Measurements from ENCODE around the gene GHITM. TPM values are rescaled to one million over a fixed set of nuclear protein-coding genes. Genes with fewer than 3 reads are reported as not detected.
A peak's percentile ranks its signal among the peaks of the same experiment; 100 is the strongest.
"Not testable (repeated sequence)": the region's sequence is repeated elsewhere in the genome, so short reads cannot be mapped to it uniquely, and the experiment has no call there.

Gene GHITM
- total RNA-seq, 2 experiments from 2014 or later, result 192 to 197 TPM

- H3K9me3 Mint-ChIP-seq; H3K27ac Mint-ChIP-seq; POLR2A ChIA-PET; H3K36me3 Mint-ChIP-seq; intact Hi-C loops (cut with micrococcal nuclease); H3K4me3 Mint-ChIP-seq; H3K4me1 Mint-ChIP-seq (ENCODE audit: low read depth); H3K27me3 Mint-ChIP-seq; DNase-seq; CTCF ChIA-PET: not testable (repeated sequence)
Observed at GRCh38 chr10:84180386-84180785, 41.1 kb downstream of the GHITM start.

GRCh38 chr10:84181631-84182030 is 42.3 kb downstream of the GHITM start:
- intact Hi-C loops (cut with micrococcal nuclease), result no loop called here
- no peak for DNase-seq
- Mint-ChIP-seq H3K36me3 (no peaks in the 10 kb centered on the region), H3K4me3 (no peak overlapping the region), H3K4me1 (ENCODE audit: low read depth) (peaks cover 5% of the 10 kb centered on the region), H3K27ac (no peak overlapping the region), H3K27me3 (no peaks in the 10 kb centered on the region), H3K9me3 (no peaks in the 10 kb centered on the region)
- CTCF ChIA-PET, result no interaction called here
- POLR2A ChIA-PET, result no interaction called here

GRCh38 chr10:84184517-84184916 is 45.2 kb downstream of the GHITM start:
- intact Hi-C loops (cut with micrococcal nuclease), result no loop called here
- H3K36me3 Mint-ChIP-seq, result no peaks in the 10 kb centered on the region
- no peak for DNase-seq
- ChIA-PET CTCF (interaction anchor here (0.8 kb wide), 1 partner anchor 21 kb away, joined by 3 read pairs; no protein-coding TSS in a partner anchor), POLR2A (no interaction called here)
- H3K4me1 Mint-ChIP-seq (ENCODE audit: low read depth), result no peaks in the 10 kb centered on the region
- no peak overlapping the region for H3K4me3 Mint-ChIP-seq
- no peaks in the 10 kb centered on the region for H3K27me3 Mint-ChIP-seq
- no peak overlapping the region for H3K27ac Mint-ChIP-seq
- H3K9me3 Mint-ChIP-seq, result no peaks in the 10 kb centered on the region

GRCh38 chr10:84185526-84186175 is 46.3 kb downstream of the GHITM start:
- Mint-ChIP-seq H3K36me3 (no peaks in the 10 kb centered on the region), H3K4me3 (no peak overlapping the region), H3K4me1 (ENCODE audit: low read depth) (peaks cover 3% of the 10 kb centered on the region), H3K27ac (no peak overlapping the region), H3K27me3 (no peaks in the 10 kb centered on the region), H3K9me3 (no peaks in the 10 kb centered on the region)
- ChIA-PET POLR2A (no interaction called here), CTCF (no interaction called here)
- intact Hi-C loops (cut with micrococcal nuclease), result no loop called here
- DNase-seq, result no peak

- ChIA-PET POLR2A (no interaction called here), CTCF (no interaction called here)
- no peak for DNase-seq
- H3K27me3 Mint-ChIP-seq, result peaks cover 4% of the 10 kb centered on the region
- H3K4me3 Mint-ChIP-seq, result no peak overlapping the region
- no peaks in the 10 kb centered on the region for H3K36me3 Mint-ChIP-seq
- H3K27ac Mint-ChIP-seq, result no peak overlapping the region
- no peaks in the 10 kb centered on the region for H3K9me3 Mint-ChIP-seq
- H3K4me1 Mint-ChIP-seq (ENCODE audit: low read depth), result peaks cover 11% of the 10 kb centered on the region
- intact Hi-C loops (cut with micrococcal nuclease), result no loop called here
Observed at GRCh38 chr10:84188815-84189214, 49.5 kb downstream of the GHITM start.

GRCh38 chr10:84190621-84191020 is 51.3 kb downstream of the GHITM start:
- Mint-ChIP-seq H3K4me1 (ENCODE audit: low read depth) (peaks cover 13% of the 10 kb centered on the region), H3K36me3 (no peaks in the 10 kb centered on the region), H3K27ac (no peak overlapping the region), H3K4me3 (no peak overlapping the region), H3K9me3 (no peaks in the 10 kb centered on the region), H3K27me3 (peaks cover 13% of the 10 kb centered on the region)
- no peak for DNase-seq
- intact Hi-C loops (cut with micrococcal nuclease), result loop anchor here (5.0 kb wide), 1 partner anchor 53 kb away; the partner anchor contains the start of gene GHITM
- POLR2A ChIA-PET, result no interaction called here
- CTCF ChIA-PET, result no interaction called here

GRCh38 chr10:84191106-84191505 is 51.8 kb downstream of the GHITM start:
- POLR2A ChIA-PET, result no interaction called here
- Mint-ChIP-seq H3K36me3 (no peaks in the 10 kb centered on the region), H3K9me3 (no peaks in the 10 kb centered on the region), H3K4me1 (ENCODE audit: low read depth) (peaks cover 13% of the 10 kb centered on the region), H3K27ac (no peak overlapping the region), H3K4me3 (no peak overlapping the region), H3K27me3 (peaks cover 18% of the 10 kb centered on the region)
- DNase-seq, result peak; percentile 27
- CTCF ChIA-PET, result interaction anchor here (2.0 kb wide), 1 partner anchor 14 kb away, joined by 8 read pairs; no protein-coding TSS in a partner anchor
- intact Hi-C loops (cut with micrococcal nuclease), result loop anchor here (5.0 kb wide), 1 partner anchor 54 kb away; the partner anchor contains the start of gene GHITM

- intact Hi-C loops (cut with micrococcal nuclease), result loop anchor here (5.0 kb wide), 1 partner anchor 56 kb away; the partner anchor contains the start of gene GHITM
- Mint-ChIP-seq H3K27ac (no peak overlapping the region), H3K9me3 (no peaks in the 10 kb centered on the region), H3K27me3 (peaks cover 29% of the 10 kb centered on the region), H3K4me3 (no peak overlapping the region), H3K36me3 (no peaks in the 10 kb centered on the region), H3K4me1 (ENCODE audit: low read depth) (peaks cover 13% of the 10 kb centered on the region)
- no peak for DNase-seq
- ChIA-PET CTCF (interaction anchor here (1.8 to 2.6 kb wide), 2 partner anchors 10 to 54 kb away, joined by 5 to 6 read pairs; partner anchors contain the start of gene GHITM), POLR2A (no interaction called here)
Observed at GRCh38 chr10:84193327-84193726, 54.0 kb downstream of the GHITM start.

GRCh38 chr10:84193846-84194423 is 54.6 kb downstream of the GHITM start:
- DNase-seq, result no peak
- H3K36me3 Mint-ChIP-seq, result no peaks in the 10 kb centered on the region
- H3K27me3 Mint-ChIP-seq, result peaks cover 30% of the 10 kb centered on the region
- POLR2A ChIA-PET, result no interaction called here
- intact Hi-C loops (cut with micrococcal nuclease), result loop anchor here (5.0 kb wide), 1 partner anchor 57 kb away; the partner anchor contains the start of gene GHITM
- H3K9me3 Mint-ChIP-seq, result no peaks in the 10 kb centered on the region
- no peak overlapping the region for H3K4me3 Mint-ChIP-seq
- CTCF ChIA-PET, result interaction anchor here (2.5 to 2.6 kb wide), 2 partner anchors 11 to 55 kb away, joined by 6 to 9 read pairs; partner anchors contain the start of gene GHITM
- H3K4me1 Mint-ChIP-seq (ENCODE audit: low read depth), result peaks cover 13% of the 10 kb centered on the region
- no peak overlapping the region for H3K27ac Mint-ChIP-seq

- POLR2A ChIA-PET, result no interaction called here
- intact Hi-C loops (cut with micrococcal nuclease), result loop anchor here (5.0 kb wide), 1 partner anchor 57 kb away; the partner anchor contains the start of gene GHITM
- CTCF ChIA-PET, result interaction anchor here (1.4 to 2.5 kb wide), 3 partner anchors 11 to 47 kb away, joined by 6 to 9 read pairs (median 8); no protein-coding TSS in a partner anchor
- Mint-ChIP-seq H3K36me3 (no peaks in the 10 kb centered on the region), H3K4me1 (ENCODE audit: low read depth) (peaks cover 13% of the 10 kb centered on the region), H3K4me3 (peak within 1 kb of the TSS; percentile 34), H3K27me3 (peaks cover 30% of the 10 kb centered on the region), H3K9me3 (no peaks in the 10 kb centered on the region), H3K27ac (no peak within 1 kb of the TSS)
- DNase-seq, result peak; percentile 57
Observed at GRCh38 chr10:84194424-84195043, 55.2 kb downstream of the GHITM start, which contains the start of gene CDHR1. Gene CDHR1, plus strand, starts transcription at chr10:84194537. Its CDS starts 224 bp downstream, at chr10:84194761.

- ChIA-PET CTCF (interaction anchor here (1.4 to 2.5 kb wide), 3 partner anchors 10 to 47 kb away, joined by 6 to 9 read pairs (median 8); no protein-coding TSS in a partner anchor), POLR2A (interaction anchor here (0.6 kb wide), 1 partner anchor 15 kb away, joined by 3 read pairs; no protein-coding TSS in a partner anchor)
- no peak for DNase-seq
- H3K4me3 Mint-ChIP-seq, result no peak overlapping the region
- no peaks in the 10 kb centered on the region for H3K36me3 Mint-ChIP-seq
- peaks cover 30% of the 10 kb centered on the region for H3K27me3 Mint-ChIP-seq
- H3K4me1 Mint-ChIP-seq (ENCODE audit: low read depth), result peaks cover 13% of the 10 kb centered on the region
- H3K27ac Mint-ChIP-seq, result no peak overlapping the region
- H3K9me3 Mint-ChIP-seq, result no peaks in the 10 kb centered on the region
- intact Hi-C loops (cut with micrococcal nuclease), result no loop called here
Observed at GRCh38 chr10:84195044-84195830, 55.9 kb downstream of the GHITM start.
